T-helper 1 cell (primary cell): ENCODE measurements around the gene WDR11.

Source experiments
- DNase-seq, 5 donors: peaks; one replicate each; pipeline ENCODE4 v3.0.0-alpha.2; 2012 to 2020

The WDR11 gene

GRCh38 chr10:120945182-120945581 is 94.0 kb downstream of the WDR11 start:
- no peak for DNase-seq

GRCh38 chr10:120945801-120946302 is 94.7 kb downstream of the WDR11 start:
- no peak for DNase-seq

- no peak for DNase-seq
These were observed 95.3 kb downstream of the WDR11 start for GRCh38 chr10:120946497-120946896.

- DNase-seq, result peak in 3 of 5 donors; percentile 27 to 53 (median 28)
These were observed 97.9 kb downstream of the WDR11 start for GRCh38 chr10:120948889-120949608.

- DNase-seq, result no peak
These were observed 98.5 kb downstream of the WDR11 start for GRCh38 chr10:120949609-120950031.

- no peak for DNase-seq
These were observed 98.9 kb downstream of the WDR11 start for GRCh38 chr10:120950051-120950561.

- DNase-seq, result no peak
These were observed 100.1 kb downstream of the WDR11 start for GRCh38 chr10:120951288-120951687.

GRCh38 chr10:120953897-120954296 is 102.7 kb downstream of the WDR11 start:
- no peak for DNase-seq
